Measurements from ENCODE around the gene ZMYM1.
A peak's percentile ranks its signal among the peaks of the same experiment; 100 is the strongest.
"Not testable (repeated sequence)": the region's sequence is repeated elsewhere in the genome, so short reads cannot be mapped to it uniquely, and the experiment has no call there.

ZMYM1 gene

GRCh38 chr1:35080171-35080854 is 1.1 kb downstream of the ZMYM1 start:
- no peak for FAIRE-seq

- FAIRE-seq: no peak
Observed at GRCh38 chr1:35085421-35085820, 6.2 kb downstream of the ZMYM1 start.

- no peak for FAIRE-seq
Observed at GRCh38 chr1:35097224-35097623, 18.0 kb downstream of the ZMYM1 start.

GRCh38 chr1:35111106-35111505 is 31.9 kb downstream of the ZMYM1 start:
- no peak for FAIRE-seq

GRCh38 chr1:35112668-35113067 is 33.5 kb downstream of the ZMYM1 start:
- peak; percentile 30 for FAIRE-seq

GRCh38 chr1:35115459-35116383 is 36.5 kb downstream of the ZMYM1 start:
- no peak for FAIRE-seq

- no peak for FAIRE-seq
Observed at GRCh38 chr1:35120458-35121133, 41.4 kb downstream of the ZMYM1 start.

GRCh38 chr1:35122311-35122710 is 43.1 kb downstream of the ZMYM1 start:
- no peak for FAIRE-seq

GRCh38 chr1:35126546-35126945 is 47.4 kb downstream of the ZMYM1 start:
- no peak for FAIRE-seq

GRCh38 chr1:35129080-35129479 is 49.9 kb downstream of the ZMYM1 start:
- FAIRE-seq: no peak

- FAIRE-seq: no peak
Observed at GRCh38 chr1:35136780-35137179, 57.6 kb downstream of the ZMYM1 start.

GRCh38 chr1:35137590-35137989 is 58.4 kb downstream of the ZMYM1 start:
- FAIRE-seq: not testable (repeated sequence)

GRCh38 chr1:35142294-35142693 is 63.1 kb downstream of the ZMYM1 start:
- not testable (repeated sequence) for FAIRE-seq

- FAIRE-seq: not testable (repeated sequence)
Observed at GRCh38 chr1:35142728-35143127, 63.5 kb downstream of the ZMYM1 start.

- FAIRE-seq: no peak
Observed at GRCh38 chr1:35143737-35144508, 64.7 kb downstream of the ZMYM1 start.

GRCh38 chr1:35145892-35146549 is 66.8 kb downstream of the ZMYM1 start:
- not testable (repeated sequence) for FAIRE-seq

- no peak for FAIRE-seq
Observed at GRCh38 chr1:35151220-35151619, 72.0 kb downstream of the ZMYM1 start.

- FAIRE-seq: no peak
Observed at GRCh38 chr1:35164893-35165292, 85.7 kb downstream of the ZMYM1 start.
